GM18519 (cell line): ENCODE measurements around the gene MYADML2.

Experiments
- ATAC-seq: cut with Tn5 transposase; IDR thresholded peaks from one replicate; pipeline ENCODE4 v1.9.1; 2021; ENCODE audit warnings: mild to moderate bottlenecking, moderate library complexity; ENCODE audit not compliant: unreplicated experiment, low FRiP score

The MYADML2 gene

GRCh38 chr17:81912441-81913309 lies 34.4 kb downstream of the MYADML2 start:
- no peak for ATAC-seq

DNA sequence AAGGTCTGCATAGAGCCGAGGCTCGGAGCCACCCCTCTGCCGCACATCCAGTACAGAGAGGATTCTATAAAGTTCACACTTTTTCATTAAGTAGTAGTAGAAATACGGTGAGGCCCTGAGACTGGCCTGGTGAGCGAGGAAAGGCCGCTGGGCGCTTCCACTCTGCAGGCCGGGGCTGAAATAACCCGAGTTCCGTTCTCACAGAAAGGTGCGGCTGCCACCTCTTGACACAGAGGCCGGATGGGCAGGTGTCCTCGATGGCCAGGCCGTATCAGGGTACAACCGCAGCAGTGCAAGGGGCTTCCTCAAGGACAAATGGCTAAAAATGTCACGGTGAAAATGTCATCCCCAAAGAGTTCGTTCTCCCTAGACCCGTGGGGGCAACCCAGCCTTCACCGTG lies 35.1 kb downstream of the MYADML2 start:
- no peak for ATAC-seq

- peak; percentile 38 for ATAC-seq
These were observed 35.6 kb downstream of the MYADML2 start, which contains the start of gene PCYT2 for GRCh38 chr17:81911277-81911961. Gene PCYT2, minus strand, starts transcription at chr17:81911399. Its CDS starts 44 bp downstream, at chr17:81911355.

DNA sequence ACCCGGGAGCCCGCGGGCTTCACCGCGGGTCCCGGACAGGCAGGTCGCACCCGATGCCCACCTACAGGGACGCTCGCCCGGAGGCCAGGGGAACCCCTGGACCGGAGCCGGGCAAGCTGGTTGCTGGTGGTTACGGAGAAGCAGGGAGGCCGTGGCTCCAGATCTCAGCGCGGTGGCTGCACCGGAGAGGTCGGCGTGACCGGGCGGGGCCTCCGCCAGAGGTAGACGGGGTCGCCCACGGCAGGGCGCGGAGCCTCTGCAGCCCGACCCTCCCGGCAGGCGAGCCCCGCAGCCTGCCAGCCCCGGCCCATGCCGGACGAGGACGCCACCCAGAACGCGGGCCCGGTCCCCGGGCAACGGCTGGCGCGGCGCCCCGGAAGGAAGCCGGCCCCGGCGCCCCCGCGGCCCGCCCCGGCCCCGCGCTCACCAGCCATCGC lies 36.2 kb downstream of the MYADML2 start:
- ATAC-seq = peak; percentile 27

- no peak for ATAC-seq
These were observed 36.8 kb downstream of the MYADML2 start for GRCh38 chr17:81909966-81910839.

- no peak for ATAC-seq
These were observed 37.8 kb downstream of the MYADML2 start for GRCh38 chr17:81909231-81909630.

DNA sequence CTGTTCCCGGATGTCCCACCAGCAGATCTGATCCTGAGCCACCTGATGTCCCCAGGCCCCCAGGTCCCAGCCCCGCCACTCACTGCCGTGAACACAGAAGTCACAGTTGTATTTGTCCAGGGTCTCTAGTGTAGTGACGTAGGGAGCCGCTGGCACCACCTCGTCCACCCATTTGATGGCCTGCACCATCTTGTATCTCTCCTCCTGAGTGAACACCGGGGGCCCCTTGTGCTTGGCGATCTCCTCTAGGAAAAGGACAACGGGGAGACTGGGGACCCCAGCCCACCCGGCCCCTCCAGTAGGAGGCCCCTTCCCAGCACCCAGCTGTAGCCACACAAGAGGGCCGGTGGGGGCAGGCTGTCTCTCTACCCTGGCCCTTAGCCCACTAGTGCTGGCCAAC lies 38.2 kb downstream of the MYADML2 start:
- ATAC-seq = no peak

GRCh38 chr17:81907219-81908145 lies 39.6 kb downstream of the MYADML2 start:
- no peak for ATAC-seq

DNA sequence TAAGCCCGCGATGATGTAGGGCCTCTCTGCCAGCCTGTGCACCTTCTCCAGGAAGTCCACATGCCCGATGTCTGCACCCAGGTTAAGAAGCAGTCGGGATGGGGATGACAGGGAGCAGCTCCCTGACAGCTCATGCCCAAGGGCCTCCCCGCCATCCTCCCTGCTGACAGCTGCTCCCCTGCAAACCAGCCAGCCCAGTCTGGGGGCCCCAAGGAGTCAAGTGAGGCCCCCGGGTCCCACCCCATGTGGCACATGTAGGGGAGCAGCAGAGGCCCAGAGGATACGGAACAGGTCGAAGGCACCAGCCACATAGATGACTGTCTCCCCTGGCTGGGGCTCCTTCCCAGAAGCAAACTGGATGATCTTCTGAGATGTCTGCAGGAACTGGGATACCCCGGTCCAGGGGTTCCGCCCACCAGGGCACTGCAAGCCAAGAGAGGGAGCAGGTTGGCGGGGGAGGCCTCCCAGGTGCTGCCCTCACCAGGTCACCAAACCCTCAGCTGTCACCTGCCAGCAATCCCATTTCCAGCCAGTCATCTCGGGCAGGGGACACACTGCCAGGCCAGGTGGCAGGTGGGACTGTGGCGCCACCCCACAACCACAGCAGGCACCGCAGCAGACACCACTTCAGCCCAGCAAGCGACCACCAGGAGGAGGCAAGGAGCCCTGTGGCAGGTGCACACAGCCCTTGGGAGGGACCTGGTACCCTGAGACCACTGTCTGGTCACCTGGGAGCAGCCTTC lies 40.4 kb downstream of the MYADML2 start:
- no peak for ATAC-seq

- ATAC-seq = no peak
These were observed 41.0 kb downstream of the MYADML2 start for GRCh38 chr17:81905993-81906392.

DNA sequence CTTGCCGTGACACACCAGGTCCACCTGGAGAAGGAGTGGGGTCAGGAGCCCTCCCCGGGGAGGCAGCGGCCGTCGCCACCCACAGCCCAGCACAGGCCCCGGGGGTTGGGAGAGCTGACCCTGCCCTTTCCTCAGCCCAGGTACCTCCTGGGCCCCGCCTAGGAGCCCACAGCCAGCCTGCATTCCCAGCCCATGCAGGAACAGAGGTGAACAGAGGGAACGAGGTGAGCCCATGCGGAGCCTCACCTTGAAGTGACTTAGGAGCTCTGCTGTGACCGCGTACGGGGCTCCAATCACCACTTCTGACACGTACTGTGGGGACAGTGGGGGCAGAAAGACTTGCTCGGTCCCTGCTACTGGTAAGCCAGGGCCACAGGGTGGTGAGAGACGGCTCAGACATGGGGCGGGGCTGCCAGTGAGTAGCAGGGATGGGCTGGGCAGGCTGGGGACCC lies 41.6 kb downstream of the MYADML2 start:
- ATAC-seq = no peak

- no peak for ATAC-seq
These were observed 42.2 kb downstream of the MYADML2 start for GRCh38 chr17:81904600-81905423.

DNA sequence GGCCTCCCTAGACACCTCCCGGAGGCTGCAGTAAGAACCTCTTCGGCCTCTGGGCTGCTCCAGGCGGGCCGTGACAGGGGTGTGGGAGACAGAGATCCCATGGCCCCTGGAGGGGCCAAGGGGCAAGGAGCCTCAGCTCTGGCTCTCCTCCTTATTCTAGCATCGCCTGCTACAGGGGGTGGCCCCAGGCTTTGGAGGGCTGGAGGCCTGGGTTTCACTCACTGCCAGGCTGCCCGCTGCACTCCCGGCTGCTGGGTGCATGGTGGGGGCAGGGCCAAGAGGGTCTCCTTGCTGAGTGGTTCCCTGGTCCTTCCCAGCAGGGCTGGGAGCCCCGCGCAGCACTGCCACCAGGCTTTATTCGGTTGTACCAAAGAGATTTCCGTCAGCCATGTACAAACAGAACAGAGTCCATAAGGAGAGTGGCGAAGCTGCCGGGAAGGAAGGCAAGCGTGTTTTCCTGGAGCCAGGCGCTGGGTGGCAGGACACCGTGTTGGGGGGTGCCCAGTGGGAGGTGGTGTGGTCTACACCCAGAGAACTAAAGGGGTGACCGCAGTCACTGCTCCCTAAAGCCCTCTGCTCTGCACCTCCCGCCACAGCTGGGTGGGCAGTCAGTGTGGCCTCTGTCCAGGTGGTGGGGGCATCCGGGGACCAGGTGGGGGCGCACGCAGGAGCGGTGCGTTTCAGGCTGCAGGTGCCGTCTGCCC lies 43.0 kb downstream of the MYADML2 start:
- no peak for ATAC-seq

GRCh38 chr17:81903415-81903831 lies 43.6 kb downstream of the MYADML2 start:
- ATAC-seq = no peak

- no peak for ATAC-seq
These were observed 44.2 kb downstream of the MYADML2 start for GRCh38 chr17:81902653-81903414.

DNA sequence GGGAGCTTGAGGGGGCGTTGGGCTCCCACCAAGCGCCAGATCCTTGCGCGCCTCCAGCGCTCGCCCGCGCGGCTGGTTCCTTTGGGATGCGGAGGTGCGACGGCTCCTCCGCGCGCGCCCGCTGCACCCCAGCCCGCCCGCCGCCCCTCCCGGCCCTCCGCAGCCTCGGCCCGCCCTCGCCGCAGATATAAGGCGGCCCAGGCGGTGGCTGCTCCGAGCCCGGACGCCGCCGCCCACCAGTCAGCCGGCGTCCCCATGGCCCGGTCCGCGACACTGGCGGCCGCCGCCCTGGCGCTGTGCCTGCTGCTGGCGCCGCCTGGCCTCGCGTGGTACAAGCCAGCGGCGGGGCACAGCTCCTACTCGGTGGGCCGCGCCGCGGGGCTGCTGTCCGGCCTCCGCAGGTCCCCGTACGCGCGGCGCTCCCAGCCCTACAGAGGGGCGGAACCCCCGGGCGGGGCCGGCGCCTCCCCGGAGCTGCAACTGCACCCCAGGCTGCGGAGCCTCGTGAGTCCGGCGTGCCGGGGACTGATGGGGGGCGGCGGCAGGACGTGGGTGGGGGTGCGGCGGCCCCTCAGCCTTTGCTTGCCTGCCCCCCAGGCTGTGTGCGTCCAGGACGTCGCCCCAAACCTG lies 44.9 kb downstream of the MYADML2 start, which contains the start of gene NPB:
TSS of gene NPB (plus strand) at position 216 of the 630 bp plus-strand sequence. CDS start at position 256, 40 bp downstream.
- no peak for ATAC-seq
